Measurements from ENCODE around the gene DAGLA.

Gene DAGLA

DNA sequence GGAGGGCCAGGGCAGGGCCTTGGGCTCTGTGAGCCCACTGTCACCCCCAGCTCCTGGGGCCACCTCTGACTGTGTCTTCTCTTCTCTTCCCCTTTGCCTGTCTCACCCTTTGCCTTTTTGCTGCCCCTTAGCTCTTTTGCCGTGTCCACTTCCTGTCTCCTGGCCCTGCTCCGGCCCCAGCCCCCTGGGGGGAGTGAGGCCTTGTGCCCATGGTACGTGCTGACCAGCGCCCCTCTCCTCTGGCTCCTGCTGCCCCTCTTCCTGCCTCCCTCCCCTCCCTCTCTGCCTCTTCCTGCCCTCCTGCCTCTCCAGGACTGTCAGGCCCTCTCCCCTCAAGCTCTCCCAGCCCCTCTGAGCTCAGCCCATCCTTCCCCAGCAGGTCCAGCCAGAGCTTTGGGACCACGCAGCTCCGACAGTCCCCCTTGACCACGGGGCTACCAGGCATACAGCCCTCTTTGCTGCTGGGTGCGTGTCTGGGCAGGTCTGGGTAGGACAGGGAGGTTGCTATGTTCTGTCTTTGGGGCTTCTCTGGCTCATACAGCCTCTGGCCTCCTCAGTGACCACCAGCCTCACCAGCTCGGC lies 100.5 kb downstream of the DAGLA start:
- intact Hi-C loops (cut with DNase I): no loop called here
- DNase-seq: no peak

DNA sequence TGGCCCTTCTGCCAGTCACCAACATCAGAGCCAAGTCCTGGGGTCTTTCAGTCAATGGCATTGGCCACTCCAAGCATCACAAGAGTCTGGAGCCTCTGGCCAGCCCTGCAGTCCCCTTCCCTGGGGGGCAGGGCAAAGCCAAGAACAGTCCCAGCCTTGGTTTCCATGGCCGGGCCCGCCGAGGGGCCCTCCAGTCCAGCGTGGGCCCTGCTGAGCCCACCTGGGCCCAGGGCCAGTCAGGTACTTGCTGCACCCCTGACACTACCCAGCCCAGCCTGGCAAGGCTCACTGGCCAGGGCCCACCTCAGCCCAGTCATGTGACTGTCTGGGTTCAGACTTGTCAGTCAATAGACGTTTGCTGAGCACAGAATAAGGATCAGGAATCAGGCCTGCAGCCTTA lies 101.4 kb downstream of the DAGLA start:
- intact Hi-C loops (cut with DNase I): no loop called here

DNA sequence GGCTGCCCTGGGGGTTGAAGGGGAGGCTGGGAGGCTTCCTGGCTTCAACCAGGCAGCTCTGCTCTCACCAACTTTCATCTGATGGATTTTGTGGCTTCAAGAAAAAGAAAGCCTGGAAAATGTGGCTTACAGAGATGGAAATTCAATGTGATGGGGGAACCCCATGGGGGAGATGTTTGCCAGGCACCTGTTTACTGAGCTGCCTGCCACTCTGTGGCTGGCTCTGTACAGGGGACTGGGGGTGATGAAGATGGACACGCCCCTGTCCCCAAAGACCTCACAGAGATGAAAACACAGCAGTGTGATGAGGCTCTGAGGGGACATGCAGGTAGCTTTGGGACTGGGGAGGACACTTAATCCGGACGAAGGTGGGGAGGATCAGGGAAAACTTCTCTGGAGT lies 102.1 kb downstream of the DAGLA start:
- DNase-seq: no peak
- intact Hi-C loops (cut with DNase I): no loop called here

More for the DNA sequence above, 101.4 kb downstream of the DAGLA start:
- no peak for DNase-seq

DNA sequence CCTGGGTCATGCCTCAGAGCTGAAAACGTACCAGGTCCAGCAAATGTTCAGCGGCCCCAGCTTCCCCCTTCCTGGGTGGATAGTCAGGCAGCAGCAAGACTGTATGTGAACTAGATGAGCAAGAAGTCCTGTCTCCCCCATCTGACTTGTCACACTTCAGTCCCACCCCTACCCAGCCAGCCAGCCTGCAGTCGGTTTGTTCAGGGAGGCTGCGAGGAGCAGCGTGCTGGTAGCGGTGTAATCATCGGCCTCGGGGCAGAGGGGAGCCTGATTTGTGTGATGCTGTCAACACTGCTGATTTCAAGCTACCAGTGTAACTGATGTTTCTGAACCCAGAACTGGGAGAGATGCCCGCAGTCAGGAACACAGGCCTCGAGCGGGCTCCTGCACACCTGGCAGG lies 102.7 kb downstream of the DAGLA start:
- intact Hi-C loops (cut with DNase I): no loop called here
- peak in 1 of 42 donors; percentile 0 for DNase-seq

DNA sequence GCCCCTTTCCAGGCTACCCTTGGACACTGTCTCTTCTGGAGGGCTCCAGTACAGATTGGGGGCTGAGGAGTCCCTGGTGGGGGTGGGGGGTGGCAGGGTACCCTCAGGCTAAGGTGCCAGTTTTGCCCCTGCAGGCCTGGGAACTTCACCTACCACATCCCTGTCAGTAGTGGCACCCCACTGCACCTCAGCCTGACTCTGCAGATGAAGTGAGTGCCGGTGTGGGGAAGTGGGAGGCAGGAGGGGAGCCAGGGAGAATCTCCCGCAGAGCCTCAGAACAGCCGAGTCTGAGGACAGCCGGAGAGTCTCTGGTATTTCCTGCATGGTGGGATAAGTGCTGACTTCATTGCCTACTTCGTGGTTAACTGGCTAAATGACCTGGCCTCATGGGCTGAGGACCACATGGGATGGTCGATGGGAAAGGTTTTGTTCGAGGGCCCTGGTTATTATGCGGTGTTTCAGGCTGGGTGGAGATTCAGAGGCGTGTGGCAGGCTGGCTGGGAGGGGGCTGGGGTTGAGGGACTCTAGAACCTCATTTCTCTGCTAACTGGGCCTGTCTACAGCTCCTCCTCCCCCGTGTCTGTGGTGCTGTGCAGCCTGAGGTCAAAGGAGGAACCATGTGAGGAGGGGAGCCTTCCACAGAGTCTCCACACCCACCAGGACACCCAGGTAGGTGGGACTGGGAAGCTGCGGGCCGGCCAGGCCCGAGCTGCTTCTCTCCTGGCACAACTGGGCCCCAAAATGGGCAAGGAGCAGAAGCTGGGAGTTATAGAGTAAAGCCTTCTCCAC lies 103.7 kb downstream of the DAGLA start:
- peak in 2 of 42 donors; percentile 1 to 18 for DNase-seq
- intact Hi-C loops (cut with DNase I): no loop called here

DNA sequence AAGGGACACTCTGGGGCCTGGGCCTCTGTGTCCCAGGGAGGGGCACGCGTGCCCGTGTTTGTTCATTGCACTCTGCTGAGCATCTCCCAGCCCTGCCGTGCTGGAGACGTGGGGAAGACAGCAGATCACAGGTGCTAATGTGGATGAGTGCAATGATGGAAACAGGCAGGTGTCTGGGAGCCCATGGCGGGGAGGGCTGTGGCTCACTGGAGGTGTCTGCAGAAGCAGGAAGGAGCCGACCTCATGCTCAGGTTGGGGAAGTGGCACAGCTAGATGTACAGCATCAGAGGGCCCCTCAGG lies 104.3 kb downstream of the DAGLA start:
- intact Hi-C loops (cut with DNase I): no loop called here
- DNase-seq: peak in 2 of 42 donors; percentile 19 to 42

DNA sequence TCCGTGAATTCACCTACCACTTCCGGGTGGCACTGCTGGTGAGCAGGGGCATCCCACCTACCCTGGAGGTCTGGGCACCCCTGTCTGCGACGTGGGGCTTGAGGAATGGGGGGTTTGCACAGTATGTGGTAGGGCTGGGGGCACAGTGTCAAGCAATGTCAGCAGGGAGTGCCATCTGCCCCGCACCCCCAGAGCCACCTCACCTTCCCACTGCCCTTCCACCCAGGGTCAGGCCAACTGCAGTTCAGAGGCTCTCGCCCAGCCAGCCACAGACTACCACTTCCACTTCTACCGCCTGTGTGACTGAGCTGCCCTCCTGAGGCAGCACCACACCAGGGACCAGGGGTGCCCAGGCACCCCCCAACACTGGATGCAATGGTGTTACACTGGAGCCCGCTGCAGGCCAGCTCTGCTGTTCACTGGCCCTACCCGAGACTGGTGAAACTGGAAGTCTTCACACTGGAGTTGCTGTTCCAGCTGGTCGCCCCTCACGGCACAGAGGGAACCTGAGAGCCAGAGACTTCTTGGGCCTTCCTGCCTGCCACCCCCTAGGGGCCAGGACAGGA lies 105.7 kb downstream of the DAGLA start:
- intact Hi-C loops (cut with DNase I): no loop called here
- DNase-seq: peak in 4 of 42 donors; percentile 9 to 26 (median 17)

DNA sequence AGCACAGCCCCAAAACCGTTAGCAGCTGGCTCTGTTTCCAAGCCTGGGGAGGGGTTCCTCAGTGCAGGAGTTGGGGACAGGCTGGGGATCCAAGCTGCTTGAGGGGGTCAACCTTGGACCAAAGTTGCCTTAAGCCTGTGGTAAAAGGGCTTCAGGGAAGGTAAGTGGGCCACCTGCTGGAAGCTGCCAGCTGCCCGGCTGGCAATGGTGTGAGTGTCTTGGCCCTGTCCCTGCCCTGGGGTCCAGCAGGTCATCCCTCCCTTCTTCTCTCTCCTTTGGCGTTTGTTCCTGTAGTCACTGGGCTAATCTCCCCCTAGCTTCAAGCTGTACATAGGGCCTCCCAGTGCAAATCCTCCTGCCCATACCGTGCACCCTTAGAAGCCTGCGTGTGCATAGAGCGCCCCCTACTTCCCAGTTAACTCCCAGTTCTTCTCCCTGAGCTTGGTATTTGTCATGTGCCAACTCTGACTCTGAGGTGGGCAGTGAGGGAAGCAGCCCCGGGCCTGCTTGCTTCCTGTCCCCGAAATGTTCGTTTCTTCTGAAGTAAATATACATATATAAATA lies 107.8 kb downstream of the DAGLA start:
- peak; percentile 40 to 90 (median 72) for DNase-seq
- intact Hi-C loops (cut with DNase I): no loop called here

DNA sequence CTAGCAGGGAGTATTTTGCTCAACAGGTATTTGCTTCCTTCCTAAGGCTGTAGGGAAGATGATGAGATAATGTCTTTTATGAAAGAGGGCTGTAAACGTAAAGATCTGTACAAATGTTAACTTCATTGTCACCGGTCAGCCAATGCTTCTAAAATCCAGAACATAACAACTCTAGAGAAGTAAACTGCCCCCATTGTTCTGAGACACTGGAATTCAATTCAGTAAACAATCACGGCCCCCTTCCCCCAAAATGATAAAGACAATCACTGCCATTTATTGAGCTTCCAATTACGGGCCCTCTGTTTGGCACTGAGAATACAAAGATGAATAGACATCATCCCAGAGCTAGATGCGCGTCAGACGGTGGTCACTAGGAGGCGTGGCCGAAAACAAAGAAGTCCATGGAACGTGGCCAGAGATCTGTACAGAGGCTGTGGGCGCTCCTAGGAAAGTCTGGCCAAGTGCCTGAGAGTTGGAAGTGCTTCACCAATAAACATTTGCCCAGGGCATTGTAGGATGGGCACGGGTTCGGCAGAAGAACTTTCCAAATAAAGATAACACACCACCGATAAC lies 111.6 kb downstream of the DAGLA start:
- intact Hi-C loops (cut with DNase I): loop anchor here (1.0 to 10.0 kb wide), 2 partner anchors 43 to 153 kb away; no protein-coding TSS in a partner anchor
- peak; percentile 62 to 97 (median 89) for DNase-seq

DNA sequence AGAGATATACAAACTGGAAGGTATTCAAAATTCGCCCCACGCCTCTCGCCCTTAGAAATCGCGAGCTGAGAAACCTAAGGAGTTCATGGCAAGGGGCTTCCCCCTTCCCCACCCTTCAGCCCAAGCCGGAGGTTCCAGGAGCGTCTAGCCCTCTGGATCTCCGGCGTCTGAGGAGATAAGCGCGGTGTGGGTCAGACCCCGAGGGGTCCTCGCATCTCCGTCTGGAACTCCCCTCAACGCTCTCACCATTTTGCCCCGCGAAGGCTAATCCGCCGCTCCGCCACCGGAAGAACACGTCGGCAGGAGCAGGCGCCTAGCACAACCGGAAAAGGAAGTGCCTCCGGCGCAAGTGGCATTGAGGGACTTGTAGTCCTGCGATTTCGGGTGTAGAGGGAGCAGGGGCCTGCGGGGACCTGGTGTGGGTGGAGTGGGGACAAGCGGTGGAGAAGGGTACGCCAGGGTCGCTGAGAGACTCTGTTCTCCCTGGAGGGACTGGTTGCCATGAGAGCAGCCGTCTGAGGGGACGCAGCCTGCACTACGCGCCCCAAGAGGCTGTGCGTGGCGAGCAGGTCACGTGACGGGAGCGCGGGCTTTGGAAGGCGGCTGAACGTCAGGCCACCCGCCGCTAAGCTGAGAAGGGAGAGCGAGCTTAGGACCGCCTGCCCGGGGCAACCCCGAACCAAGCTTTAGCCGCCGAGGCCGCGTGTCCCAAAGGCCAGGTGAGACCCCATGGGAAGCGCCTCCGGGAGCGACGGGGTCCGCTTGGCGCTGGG lies 112.3 kb downstream of the DAGLA start, which contains the start of the genes FEN1 and TMEM258:
FEN1 (plus strand) TSS at position 602 of the 773 bp plus-strand sequence. CDS start 2,451 bp downstream, outside the sequence.
TMEM258 (minus strand) TSS at position 290 of the 773 bp plus-strand sequence; CDS start at position 249, 41 bp downstream.
- intact Hi-C loops (cut with DNase I): loop anchor here (1.0 to 10.0 kb wide), 2 partner anchors 43 to 152 kb away; no protein-coding TSS in a partner anchor

DNA sequence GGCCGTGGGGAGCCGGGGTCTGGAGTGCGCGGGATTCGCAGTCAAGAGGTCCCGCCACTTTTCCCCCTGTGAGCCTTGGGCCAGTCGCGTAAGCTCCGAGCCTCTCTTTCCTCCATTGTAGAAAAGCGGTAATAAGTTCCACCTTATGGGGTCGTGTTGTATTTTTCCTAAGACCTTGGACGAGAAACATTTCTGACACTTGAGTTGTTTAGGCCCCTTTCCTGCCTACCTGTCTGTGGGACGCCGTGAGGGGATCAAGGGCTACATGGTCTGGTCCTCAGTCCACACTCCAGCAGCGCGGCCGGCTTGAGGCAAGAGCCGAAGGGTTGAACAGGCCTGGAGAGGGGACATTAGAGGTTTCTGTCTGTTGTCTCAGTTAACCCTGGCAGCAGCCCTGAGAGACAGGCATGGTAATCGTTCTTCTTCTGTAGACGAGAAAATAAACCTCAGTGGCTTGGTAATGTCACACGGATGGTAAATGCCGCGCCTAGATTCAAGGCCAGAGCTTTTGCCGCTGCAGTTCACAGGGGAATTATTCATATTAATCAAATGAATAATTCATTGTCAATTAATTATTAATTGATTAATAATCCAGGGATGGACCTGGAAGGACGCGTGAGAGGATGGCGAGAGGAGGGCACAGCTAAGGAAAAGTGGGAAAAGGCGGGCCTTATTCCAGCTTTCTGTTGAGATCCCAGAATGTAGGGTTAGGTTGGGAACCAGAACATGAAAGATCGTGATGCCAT lies 113.1 kb downstream of the DAGLA start:
- intact Hi-C loops (cut with DNase I): loop anchor here (10.0 kb wide), 1 partner anchor 152 kb away; no protein-coding TSS in a partner anchor
- DNase-seq: no peak

More for the DNA sequence above, 112.3 kb downstream of the DAGLA start, which contains the start of the genes FEN1 and TMEM258:
- DNase-seq: peak; percentile 88 to 97 (median 94)

DNA sequence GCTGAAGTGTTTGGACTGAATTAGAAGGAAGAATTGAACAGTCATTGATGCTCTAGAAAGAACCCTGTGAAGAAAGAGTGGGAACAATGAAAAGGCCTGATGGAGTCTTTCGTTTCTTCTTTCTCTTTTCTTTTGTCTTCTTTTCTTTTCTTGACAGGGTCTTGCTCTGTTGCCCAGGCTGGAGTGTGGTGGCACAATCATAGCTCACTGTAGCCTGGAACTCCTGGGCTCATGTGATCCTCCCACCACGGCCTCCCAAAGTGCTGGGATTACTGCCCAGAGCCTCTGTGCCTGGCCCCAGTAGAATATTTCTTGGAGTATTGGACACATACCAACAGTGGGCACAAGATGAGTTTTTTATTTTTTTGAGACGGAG lies 113.6 kb downstream of the DAGLA start:
- intact Hi-C loops (cut with DNase I): loop anchor here (10.0 kb wide), 1 partner anchor 151 kb away; no protein-coding TSS in a partner anchor
- DNase-seq: no peak

DNA sequence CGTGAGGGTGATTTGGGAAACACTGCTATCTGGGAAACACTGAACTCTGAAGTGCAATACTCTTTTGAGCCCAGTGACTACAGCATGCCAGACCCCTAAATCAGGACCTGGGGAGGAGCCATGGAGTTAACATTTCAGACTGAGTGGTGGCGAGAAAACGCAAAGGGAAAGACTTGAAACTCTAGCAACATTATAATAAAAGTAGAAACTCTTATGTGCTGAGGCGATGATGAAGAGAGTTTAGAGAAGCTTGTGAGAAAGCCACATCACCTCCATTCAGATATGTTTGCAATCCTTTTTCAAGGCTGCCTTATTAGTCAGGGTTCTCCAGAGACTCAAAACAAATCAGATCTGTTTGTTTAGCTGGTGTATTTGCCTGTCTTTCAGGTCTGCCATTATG lies 114.4 kb downstream of the DAGLA start:
- intact Hi-C loops (cut with DNase I): loop anchor here (10.0 kb wide), 1 partner anchor 150 kb away; no protein-coding TSS in a partner anchor
- no peak for DNase-seq

DNA sequence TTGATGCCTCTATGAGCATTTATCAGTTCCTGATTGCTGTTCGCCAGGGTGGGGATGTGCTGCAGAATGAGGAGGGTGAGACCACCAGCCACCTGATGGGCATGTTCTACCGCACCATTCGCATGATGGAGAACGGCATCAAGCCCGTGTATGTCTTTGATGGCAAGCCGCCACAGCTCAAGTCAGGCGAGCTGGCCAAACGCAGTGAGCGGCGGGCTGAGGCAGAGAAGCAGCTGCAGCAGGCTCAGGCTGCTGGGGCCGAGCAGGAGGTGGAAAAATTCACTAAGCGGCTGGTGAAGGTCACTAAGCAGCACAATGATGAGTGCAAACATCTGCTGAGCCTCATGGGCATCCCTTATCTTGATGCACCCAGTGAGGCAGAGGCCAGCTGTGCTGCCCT lies 115.3 kb downstream of the DAGLA start:
- no peak for DNase-seq
- intact Hi-C loops (cut with DNase I): loop anchor here (5.0 to 10.0 kb wide), 2 partner anchors 149 to 312 kb away; no protein-coding TSS in a partner anchor

DNA sequence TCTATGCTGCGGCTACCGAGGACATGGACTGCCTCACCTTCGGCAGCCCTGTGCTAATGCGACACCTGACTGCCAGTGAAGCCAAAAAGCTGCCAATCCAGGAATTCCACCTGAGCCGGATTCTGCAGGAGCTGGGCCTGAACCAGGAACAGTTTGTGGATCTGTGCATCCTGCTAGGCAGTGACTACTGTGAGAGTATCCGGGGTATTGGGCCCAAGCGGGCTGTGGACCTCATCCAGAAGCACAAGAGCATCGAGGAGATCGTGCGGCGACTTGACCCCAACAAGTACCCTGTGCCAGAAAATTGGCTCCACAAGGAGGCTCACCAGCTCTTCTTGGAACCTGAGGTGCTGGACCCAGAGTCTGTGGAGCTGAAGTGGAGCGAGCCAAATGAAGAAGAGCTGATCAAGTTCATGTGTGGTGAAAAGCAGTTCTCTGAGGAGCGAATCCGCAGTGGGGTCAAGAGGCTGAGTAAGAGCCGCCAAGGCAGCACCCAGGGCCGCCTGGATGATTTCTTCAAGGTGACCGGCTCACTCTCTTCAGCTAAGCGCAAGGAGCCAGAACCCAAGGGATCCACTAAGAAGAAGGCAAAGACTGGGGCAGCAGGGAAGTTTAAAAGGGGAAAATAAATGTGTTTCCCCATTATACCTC lies 115.8 kb downstream of the DAGLA start:
- DNase-seq: no peak
- intact Hi-C loops (cut with DNase I): loop anchor here (5.0 to 10.0 kb wide), 2 partner anchors 149 to 311 kb away; no protein-coding TSS in a partner anchor

All from head of caudate nucleus (tissue), 42 donors.